Stimulated activated naive CD8-positive, alpha-beta T cell treated with anti-CD3 and anti-CD28 coated beads, Interleukin-15, amount 100 ng/mL, for 72 hours (primary cell): Measurements from ENCODE around the gene DHX34.
"Not testable (repeated sequence)": the region's sequence is repeated elsewhere in the genome, so short reads cannot be mapped to it uniquely, and the experiment has no call there.

Experiments
- ATAC-seq: fragments of 150-1000 bp; cut with Tn5 transposase; 2 replicates; pipeline ENCODE4 v1.10.0; 2021; ENCODE audit warnings: mild to moderate bottlenecking, moderate library complexity
- DNase-seq, 2 donors: peaks; one replicate each; pipeline ENCODE4 v3.0.0; 2021 to 2022
- H3K27ac Mint-ChIP-seq, 2 donors: one replicate each; pipeline ENCODE4 v1.8.0; 2022; ENCODE audit warnings: mild to moderate bottlenecking in 2 of 2, mixed read lengths in 2 of 2, moderate library complexity in 2 of 2
- H3K27me3 Mint-ChIP-seq: one replicate; pipeline ENCODE4 v1.8.0; 2022; ENCODE audit warnings: mixed read lengths
- H3K4me1 Mint-ChIP-seq: one replicate; pipeline ENCODE4 v1.8.0; 2022; ENCODE audit warnings: mild to moderate bottlenecking, mixed read lengths
- H3K4me3 Mint-ChIP-seq, 2 donors: one replicate each; pipeline ENCODE4 v1.8.0; 2022; ENCODE audit warnings: mild to moderate bottlenecking in 2 of 2, mixed read lengths in 2 of 2, moderate library complexity in 1 of 2
- H3K9me3 Mint-ChIP-seq, 2 donors: one replicate each; pipeline ENCODE4 v1.8.0; 2022; ENCODE audit warnings: mixed read lengths in 2 of 2

DHX34 gene

DNA sequence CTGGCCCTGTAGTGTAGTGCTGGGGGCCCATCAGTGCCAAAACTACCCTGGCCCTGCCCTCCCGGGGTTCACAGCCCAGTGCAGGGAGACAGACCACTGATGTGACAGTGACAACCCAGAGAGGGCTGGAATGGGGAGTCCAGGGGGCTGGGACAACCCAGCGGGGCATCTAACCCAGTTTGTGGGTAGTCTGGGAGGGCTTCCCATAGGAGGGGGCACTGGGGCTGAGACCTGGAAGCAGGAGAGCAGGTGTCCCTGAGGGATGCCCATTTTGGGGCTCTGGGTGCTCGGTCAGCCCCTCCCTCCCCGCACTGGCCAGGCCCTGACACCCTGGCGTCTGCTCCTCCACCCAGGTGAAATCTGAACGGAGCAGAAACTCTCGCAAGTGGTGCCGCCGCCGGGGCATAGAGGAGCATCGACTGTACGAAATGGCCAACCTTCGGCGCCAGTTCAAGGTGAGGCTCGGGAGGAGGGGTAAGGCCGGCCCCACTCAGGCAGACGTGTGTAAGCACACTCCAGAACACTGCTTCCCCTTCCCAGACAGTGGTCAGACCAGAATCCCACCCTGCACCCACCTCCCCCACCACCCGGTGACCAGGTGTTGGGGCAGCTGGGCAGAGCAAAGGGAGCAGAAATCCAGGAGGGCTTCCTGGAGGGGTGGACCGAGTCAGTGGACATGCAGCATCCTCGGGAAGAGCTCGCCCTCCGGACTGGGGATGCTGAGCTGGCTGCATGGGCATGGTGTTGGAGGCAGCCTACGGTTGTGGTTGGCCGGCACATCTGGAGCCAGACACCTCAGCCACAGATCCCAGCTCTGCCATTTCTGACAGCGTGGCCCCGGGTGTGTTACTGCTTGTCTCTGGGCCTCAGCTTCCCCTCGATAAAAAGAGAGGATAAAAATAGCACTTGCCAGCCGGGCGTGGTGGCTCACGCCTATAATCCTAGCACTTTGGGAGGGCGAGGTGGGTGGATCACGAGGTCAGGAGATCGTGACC, 24.4 kb downstream of the DHX34 start:
- peaks cover 5% of the 10 kb centered on the region for H3K4me1 Mint-ChIP-seq
- no peaks in the 10 kb centered on the region for H3K27me3 Mint-ChIP-seq
- no peak for DNase-seq
- H3K27ac Mint-ChIP-seq, result no peak overlapping the region
- no peak for ATAC-seq
- H3K9me3 Mint-ChIP-seq, result no peaks in the 10 kb centered on the region
- no peak overlapping the region for H3K4me3 Mint-ChIP-seq

DNA sequence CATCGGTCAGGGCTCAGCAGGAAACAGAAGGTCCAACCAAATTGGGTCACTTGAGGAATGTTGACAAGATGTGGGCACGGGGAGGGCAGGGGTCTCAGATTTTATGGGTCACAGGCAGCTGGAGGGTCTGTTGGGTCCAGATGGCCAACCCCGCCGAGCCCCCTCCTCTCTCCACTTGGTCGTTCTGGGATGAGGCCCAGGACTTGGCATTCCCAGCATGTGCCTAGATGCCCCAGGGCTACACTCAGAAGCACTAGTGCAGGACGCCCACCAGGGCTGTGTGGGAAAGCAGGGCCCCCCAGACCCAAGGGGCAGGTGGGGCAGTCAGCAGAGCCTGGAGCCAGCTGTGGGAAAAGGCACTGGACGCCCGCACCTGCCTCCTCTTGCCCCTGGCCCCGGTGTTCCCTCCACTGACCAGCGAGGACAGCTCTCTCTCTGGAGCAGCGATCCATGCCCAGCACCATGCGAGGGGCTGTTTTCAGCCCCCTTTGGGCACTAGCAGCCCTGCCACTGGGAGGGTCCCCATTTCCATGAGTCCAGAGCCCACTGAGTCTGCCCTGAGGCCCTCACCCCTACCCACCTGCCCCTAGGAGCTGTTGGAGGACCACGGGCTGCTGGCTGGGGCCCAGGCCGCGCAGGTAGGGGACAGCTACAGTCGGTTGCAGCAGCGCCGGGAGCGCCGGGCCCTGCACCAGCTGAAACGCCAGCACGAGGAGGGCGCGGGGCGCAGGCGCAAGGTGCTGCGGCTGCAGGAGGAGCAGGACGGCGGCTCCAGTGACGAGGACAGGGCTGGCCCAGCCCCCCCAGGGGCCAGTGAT, 26.0 kb downstream of the DHX34 start:
- Mint-ChIP-seq H3K4me1 (peaks cover 16% of the 10 kb centered on the region), H3K27ac (no peak overlapping the region), H3K9me3 (no peaks in the 10 kb centered on the region), H3K4me3 (no peak overlapping the region), H3K27me3 (no peaks in the 10 kb centered on the region)
- ATAC-seq (no peak), DNase-seq (no peak)

DNA sequence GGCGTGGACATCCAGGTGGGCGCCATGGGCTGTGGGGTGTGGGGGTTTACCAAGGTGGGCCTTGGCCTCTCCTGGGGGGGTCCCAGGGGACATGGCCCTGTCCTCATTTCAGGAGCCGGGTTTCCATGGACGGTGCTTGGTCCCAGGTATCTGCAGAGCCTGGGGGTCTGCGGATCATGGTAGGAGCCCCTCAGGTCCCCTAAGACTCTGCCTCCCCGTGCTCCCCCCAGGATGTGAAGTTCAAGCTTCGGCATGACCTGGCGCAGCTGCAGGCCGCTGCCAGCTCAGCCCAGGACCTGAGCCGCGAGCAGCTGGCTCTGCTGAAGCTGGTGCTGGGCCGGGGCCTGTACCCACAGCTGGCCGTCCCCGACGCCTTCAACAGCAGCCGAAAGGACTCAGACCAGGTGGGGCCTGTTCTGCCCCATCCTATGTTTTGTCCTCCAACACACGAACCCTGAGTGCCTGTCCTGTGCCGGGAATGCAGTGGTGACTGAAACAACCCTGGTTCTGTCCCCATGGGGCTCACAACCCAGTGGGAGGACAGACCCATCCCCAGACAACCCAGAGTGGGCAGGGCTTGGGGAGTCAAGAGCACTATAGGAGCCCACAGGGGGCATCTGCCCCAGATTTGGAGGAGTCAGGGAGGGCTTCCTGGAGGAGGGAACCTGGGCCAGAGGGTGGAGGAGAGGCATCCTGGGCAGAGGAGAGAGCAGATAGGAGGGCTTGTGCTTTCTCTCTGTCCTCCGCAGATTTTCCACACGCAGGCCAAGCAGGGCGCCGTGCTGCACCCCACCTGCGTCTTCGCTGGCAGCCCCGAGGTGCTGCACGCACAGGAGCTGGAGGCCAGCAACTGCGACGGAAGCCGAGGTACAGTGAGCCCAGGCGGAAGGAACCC, 26.8 kb downstream of the DHX34 start:
- Mint-ChIP-seq H3K4me1 (peaks cover 24% of the 10 kb centered on the region), H3K27me3 (no peaks in the 10 kb centered on the region), H3K27ac (peak overlapping the region in 1 of 2 donors; percentile 63), H3K4me3 (no peak overlapping the region), H3K9me3 (no peaks in the 10 kb centered on the region)
- ATAC-seq (no peak), DNase-seq (no peak)

DNA sequence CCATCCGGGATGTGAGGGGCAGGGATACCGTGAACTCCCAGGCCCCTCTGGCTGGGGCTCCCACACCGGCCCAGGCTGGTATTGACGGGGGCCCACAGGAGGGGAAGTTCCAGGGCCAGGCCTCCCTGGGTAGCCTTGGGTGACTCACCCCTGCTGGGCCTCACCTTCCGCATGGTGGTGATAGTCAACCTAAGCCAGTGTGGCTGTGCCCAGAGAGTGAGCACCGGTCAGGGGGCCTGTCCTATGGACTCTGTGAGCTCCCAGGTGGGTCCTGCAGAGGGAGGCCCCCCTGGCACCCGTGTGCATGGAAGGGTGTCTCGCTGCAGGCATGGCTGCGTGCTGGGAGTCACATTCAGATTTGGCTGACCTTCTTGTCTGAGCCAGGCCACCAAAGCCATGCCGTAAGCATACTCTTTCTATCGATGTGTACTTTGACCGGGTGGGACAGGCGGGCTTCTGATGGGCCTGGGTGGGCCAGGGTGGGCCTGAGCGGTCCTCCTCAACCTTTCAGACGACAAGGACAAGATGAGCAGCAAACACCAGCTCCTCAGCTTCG, 27.6 kb downstream of the DHX34 start:
- Mint-ChIP-seq H3K4me1 (peaks cover 31% of the 10 kb centered on the region), H3K9me3 (no peaks in the 10 kb centered on the region), H3K27me3 (no peaks in the 10 kb centered on the region), H3K27ac (no peak overlapping the region), H3K4me3 (no peak overlapping the region)
- ATAC-seq (peak; percentile 19), DNase-seq (no peak)

DNA sequence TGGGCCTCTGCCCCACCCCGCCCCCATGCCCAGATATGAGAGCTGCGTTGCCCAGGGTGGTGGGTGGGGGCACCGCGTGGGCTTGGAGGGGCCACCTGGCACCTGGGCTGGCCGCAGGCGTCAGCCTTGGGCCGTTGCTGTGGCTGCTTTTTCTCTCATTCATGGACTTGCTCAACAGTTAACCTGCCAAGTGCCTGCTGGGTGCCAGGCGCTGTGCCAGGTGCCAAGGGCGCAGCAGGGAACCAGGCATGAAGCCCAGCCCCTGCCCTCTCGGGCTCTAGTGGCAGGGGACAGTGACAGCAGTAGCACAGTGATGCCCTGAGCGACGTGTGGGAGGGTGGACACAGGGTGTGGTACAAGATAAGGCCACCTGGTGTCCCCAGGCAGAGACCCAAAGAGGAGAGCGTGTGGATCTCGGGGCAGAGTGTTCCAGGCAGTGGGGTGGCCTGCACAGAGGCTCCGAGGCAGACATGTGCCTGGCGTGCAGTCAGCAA, 28.1 kb downstream of the DHX34 start:
- Mint-ChIP-seq H3K27me3 (no peaks in the 10 kb centered on the region), H3K9me3 (no peaks in the 10 kb centered on the region), H3K4me3 (no peak overlapping the region), H3K27ac (peak overlapping the region; percentile 33 to 81), H3K4me1 (peaks cover 37% of the 10 kb centered on the region)
- DNase-seq, result no peak
- ATAC-seq, result no peak

DNA sequence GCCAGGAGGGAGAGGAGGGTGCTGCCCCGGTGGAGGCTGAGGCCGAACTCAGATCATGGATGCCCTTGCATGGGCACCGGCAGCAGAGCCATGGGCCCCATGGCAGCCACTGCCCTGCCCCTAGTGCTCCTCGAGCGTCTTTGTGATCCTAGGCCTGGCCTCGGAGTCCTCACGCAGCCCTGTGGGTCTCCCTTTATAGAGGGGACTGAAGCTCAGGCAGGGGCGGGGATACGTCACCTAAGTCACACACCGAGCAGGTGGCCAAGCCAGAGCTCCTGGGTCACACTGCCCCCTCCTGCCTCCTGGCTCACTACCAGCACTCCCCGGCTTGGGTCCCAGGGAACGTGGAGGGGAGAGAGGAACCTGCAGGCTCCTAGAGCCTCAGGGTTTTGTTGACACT, 28.7 kb downstream of the DHX34 start:
- Mint-ChIP-seq H3K4me3 (no peak overlapping the region), H3K27ac (peak overlapping the region in 1 of 2 donors; percentile 81), H3K4me1 (peaks cover 41% of the 10 kb centered on the region), H3K27me3 (no peaks in the 10 kb centered on the region), H3K9me3 (no peaks in the 10 kb centered on the region)
- DNase-seq (no peak), ATAC-seq (no peak)

DNA sequence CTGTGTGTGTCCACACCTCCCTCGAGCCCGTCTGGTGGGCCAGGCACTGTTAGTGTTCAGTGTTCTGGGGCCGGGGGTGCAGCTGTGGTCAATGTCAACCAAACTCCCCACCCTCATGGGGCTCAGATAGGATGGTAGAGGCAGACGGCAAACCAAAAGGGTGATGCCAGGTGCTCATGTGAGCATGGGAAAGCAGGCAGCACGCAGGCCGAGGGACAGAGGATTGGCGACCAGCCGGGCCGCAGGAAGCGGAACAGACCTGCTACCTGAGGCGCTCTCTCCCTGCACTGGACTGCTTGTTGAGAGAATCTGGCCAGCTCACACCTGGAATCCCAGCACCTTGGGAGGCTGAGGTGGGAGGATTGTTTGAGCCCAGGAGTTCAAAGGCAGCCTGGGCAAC, 29.1 kb downstream of the DHX34 start:
- DNase-seq, result no peak
- peak overlapping the region in 1 of 2 donors; percentile 59 for H3K27ac Mint-ChIP-seq
- H3K9me3 Mint-ChIP-seq, result no peaks in the 10 kb centered on the region
- no peak overlapping the region for H3K4me3 Mint-ChIP-seq
- ATAC-seq, result no peak
- H3K4me1 Mint-ChIP-seq, result peaks cover 46% of the 10 kb centered on the region
- no peaks in the 10 kb centered on the region for H3K27me3 Mint-ChIP-seq

DNA sequence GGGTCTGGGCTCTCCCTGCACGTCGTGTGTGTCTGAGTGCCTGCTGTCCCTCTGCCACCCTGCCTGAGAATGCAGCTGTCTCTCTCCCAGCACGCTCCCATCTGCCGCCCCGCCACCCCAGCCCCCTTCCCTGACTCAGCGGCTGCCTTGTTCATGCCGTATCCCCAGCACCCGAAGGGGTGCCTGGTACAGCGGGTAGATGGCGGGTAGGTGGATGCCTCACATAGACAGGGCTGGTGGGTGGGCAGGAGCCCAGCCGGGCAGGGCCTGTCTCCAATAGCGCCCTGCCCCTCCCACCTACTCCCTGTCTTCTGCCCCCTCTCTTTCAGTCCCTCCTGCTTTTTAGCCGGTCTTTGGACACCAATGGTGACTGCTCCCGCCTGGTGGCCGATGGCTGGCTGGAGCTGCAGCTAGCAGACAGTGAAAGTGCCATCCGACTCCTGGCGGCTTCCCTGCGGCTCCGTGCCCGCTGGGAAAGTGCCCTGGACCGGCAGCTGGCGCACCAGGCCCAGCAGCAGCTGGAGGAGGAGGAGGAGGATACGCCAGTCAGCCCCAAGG, 30.3 kb downstream of the DHX34 start:
- peaks cover 51% of the 10 kb centered on the region for H3K4me1 Mint-ChIP-seq
- DNase-seq (no peak), ATAC-seq (no peak)
- H3K27me3 Mint-ChIP-seq, result no peaks in the 10 kb centered on the region
- H3K9me3 Mint-ChIP-seq, result no peaks in the 10 kb centered on the region
- no peak overlapping the region for H3K4me3 Mint-ChIP-seq
- no peak overlapping the region for H3K27ac Mint-ChIP-seq

DNA sequence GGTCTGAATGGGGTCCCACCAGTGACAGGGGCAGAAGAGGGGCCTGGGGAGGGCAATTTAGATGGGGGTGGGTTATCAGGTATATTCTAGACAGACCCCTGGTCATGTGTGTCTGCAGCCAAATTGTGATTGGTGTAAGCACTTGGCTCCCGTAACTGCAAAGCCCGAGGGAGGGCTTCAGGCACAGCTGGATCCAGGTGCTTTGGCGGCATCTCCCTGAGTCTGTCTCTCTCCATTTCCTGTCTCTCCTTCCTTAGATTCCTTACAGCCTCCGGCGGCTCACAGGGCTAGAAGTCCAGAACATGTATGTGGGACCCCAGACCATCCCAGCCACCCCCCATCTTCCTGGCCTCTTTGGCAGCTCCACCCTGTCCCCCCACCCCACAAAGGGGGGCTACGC, 31.4 kb downstream of the DHX34 start:
- ATAC-seq, result no peak
- H3K4me3 Mint-ChIP-seq, result no peak overlapping the region
- no peaks in the 10 kb centered on the region for H3K27me3 Mint-ChIP-seq
- peak overlapping the region in 1 of 2 donors; percentile 46 for H3K27ac Mint-ChIP-seq
- H3K9me3 Mint-ChIP-seq, result no peaks in the 10 kb centered on the region
- no peak for DNase-seq
- H3K4me1 Mint-ChIP-seq, result peaks cover 51% of the 10 kb centered on the region

DNA sequence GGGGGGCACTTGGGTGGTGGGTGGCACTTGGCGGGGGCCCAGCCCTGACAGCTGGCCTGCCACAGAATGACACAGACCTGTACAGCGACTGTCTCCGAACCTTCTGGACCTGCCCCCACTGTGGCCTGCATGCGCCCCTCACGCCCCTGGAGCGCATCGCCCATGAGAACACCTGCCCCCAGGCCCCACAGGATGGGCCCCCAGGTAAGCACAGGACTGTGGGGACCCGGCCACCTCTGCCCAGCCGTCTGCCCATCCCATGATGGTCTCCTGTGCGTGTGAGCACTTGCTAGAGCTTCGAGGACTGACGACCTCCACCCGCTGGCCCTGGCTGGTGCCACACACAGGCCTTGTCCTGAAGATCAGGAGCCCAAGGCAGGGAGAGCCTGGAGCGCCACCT, 32.0 kb downstream of the DHX34 start:
- Mint-ChIP-seq H3K4me1 (peaks cover 47% of the 10 kb centered on the region), H3K27ac (peak overlapping the region in 1 of 2 donors; percentile 69), H3K27me3 (no peaks in the 10 kb centered on the region), H3K9me3 (no peaks in the 10 kb centered on the region), H3K4me3 (no peak overlapping the region)
- ATAC-seq, result peak; percentile 29
- DNase-seq, result no peak

DNA sequence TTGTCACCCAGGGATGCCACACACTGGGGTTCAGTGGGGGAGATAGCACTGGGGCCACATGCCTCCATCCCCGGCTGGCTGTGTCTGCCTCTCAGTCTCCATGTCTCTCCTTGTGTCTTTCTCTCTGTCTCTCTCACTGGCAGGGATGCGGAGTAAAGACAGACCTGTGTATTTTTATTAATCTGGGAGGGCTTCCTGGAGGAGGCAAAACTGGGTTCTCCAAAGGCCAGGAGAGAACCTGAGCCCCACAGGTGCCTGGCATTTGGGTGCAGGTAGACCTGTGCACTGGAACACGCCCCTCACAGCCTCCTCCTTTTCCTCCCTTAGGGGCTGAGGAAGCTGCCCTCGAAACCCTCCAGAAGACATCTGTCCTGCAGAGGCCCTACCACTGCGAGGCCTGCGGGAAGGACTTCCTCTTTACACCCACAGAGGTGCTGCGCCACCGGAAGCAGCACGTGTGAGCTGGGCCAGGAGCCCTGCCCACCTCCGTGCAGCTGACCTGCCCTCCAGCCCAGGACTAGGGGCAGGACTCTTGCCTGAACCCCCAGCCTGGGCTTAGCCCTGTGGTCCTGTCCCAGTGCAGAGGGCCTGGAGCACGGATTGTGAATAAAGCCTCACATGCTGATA, 32.7 kb downstream of the DHX34 start:
- DNase-seq (no peak), ATAC-seq (peak; percentile 54)
- no peaks in the 10 kb centered on the region for H3K9me3 Mint-ChIP-seq
- no peaks in the 10 kb centered on the region for H3K27me3 Mint-ChIP-seq
- H3K4me1 Mint-ChIP-seq, result peaks cover 45% of the 10 kb centered on the region
- peak overlapping the region in 1 of 2 donors; percentile 69 for H3K27ac Mint-ChIP-seq
- H3K4me3 Mint-ChIP-seq, result no peak overlapping the region

DNA sequence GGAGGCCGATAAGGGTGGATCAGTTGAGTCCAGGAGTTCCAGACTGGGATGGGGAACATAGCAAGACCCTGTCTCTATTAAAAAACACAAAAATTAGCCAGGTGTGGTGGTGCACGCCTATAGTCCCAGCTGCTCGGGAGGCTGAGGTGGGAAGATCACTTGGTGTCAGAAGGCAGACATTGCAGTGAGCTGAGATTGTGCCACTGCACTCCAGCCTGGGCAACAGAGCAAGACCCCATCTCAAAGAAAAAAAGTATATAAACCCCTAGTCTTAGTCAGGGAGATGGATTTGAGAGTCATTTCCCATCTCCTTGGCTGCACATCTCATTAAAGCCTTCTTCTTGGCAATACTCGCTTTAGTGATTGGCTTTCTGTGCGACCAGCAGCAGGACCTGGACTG, 34.8 kb downstream of the DHX34 start:
- not testable (repeated sequence) for ATAC-seq, H3K9me3 Mint-ChIP-seq, H3K27me3 Mint-ChIP-seq, DNase-seq, H3K27ac Mint-ChIP-seq, H3K4me3 Mint-ChIP-seq
- peaks cover 45% of the 10 kb centered on the region for H3K4me1 Mint-ChIP-seq

DNA sequence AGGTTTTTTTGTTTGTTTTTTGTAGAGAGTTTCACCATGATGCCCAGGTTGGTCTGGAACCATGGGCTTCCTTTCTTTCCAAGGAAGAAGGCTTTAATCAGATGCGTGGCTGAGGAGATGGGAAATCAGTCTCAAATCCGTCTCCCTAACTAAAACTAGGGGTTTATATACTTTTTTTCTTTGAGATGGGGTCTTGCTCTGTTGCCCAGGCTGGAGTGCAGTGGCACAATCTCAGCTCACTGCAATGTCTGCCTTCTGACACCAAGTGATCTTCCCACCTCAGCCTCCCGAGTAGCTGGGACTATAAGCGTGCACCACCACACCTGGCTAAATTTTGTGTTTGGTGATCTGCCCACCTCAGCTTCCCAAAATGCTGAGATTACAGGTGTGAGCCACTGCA, 35.4 kb downstream of the DHX34 start:
- not testable (repeated sequence) for H3K27ac Mint-ChIP-seq, H3K27me3 Mint-ChIP-seq, ATAC-seq, DNase-seq, H3K4me3 Mint-ChIP-seq, H3K9me3 Mint-ChIP-seq
- H3K4me1 Mint-ChIP-seq, result peaks cover 40% of the 10 kb centered on the region

DNA sequence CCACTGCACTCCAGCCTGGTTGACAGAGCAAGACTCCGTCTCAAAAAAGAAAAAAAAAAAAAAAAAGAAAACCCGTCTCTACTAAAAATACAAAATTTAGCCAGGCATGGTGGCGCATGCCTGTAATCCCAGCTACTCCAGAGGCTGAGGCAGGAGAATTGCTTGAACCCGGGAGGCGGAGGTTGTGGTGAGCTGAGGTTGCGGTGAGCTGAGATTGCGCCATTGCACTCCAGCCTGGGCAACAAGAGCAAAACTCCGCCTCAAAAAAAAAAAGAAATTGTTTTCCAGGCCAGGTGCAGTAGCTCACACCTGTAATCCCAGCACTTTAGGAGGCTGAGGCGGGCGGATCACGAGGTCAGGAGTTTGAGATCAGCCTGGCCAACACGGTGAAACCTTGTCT, 37.5 kb downstream of the DHX34 start:
- not testable (repeated sequence) for DNase-seq, H3K4me3 Mint-ChIP-seq, H3K27me3 Mint-ChIP-seq, H3K9me3 Mint-ChIP-seq, ATAC-seq, H3K27ac Mint-ChIP-seq
- peaks cover 23% of the 10 kb centered on the region for H3K4me1 Mint-ChIP-seq
